IMR-90 (cell line): ENCODE measurements around the gene TMEM140.

Experiments used
- BHLHE40 ChIP-seq: fragments of 150-350 bp; IDR thresholded peaks from 2 replicates; pipeline ENCODE4 v1.6.1; 2016; ENCODE audit warnings: mild to moderate bottlenecking, low read depth, low read length
- CTCF ChIP-seq: conservative IDR thresholded peaks from 2 replicates; pipeline ENCODE4 v1.5.1; 2012; ENCODE audit warnings: mild to moderate bottlenecking, low read depth, low read length, improper control_type of control experiment
- FOS ChIP-seq: fragments of 150-350 bp; IDR thresholded peaks from 2 replicates; pipeline ENCODE4 v1.6.1; 2016; ENCODE audit warnings: low read depth, low read length
- MAFK ChIP-seq: IDR thresholded peaks from 2 replicates; pipeline ENCODE4 v1.6.1; 2012; ENCODE audit warnings: low read depth, low read length, improper control_type of control experiment
- MAZ ChIP-seq: IDR thresholded peaks from 2 replicates; pipeline ENCODE4 v1.6.1; 2012; ENCODE audit warnings: low read depth, mild to moderate bottlenecking, low read length, improper control_type of control experiment, moderate library complexity, borderline replicate concordance
- MXI1 ChIP-seq: IDR thresholded peaks from 2 replicates; pipeline ENCODE4 v1.6.1; 2012; ENCODE audit warnings: low read depth, mild to moderate bottlenecking, low read length, moderate library complexity, borderline replicate concordance
- POLR2A ChIP-seq: IDR thresholded peaks from 2 replicates; pipeline ENCODE4 v1.6.1; 2012; ENCODE audit warnings: mild to moderate bottlenecking, low read depth, low read length
- SMC3 ChIP-seq: fragments of 150-350 bp; IDR thresholded peaks from 2 replicates; pipeline ENCODE4 v1.6.1; 2016; ENCODE audit warnings: low read depth, mild to moderate bottlenecking, antibody characterized with exemption, low read length, moderate library complexity
- USF2 ChIP-seq: fragments of 150-350 bp; IDR thresholded peaks from 2 replicates; pipeline ENCODE4 v1.6.1; 2017; ENCODE audit warnings: mild to moderate bottlenecking, antibody characterized with exemption, low read length, low read depth

- no peak for TF ChIP-seq BHLHE40
- TF ChIP-seq SMC3, result no peak
- TF ChIP-seq CTCF, result no peak
- TF ChIP-seq POLR2A, result no peak
- no peak for TF ChIP-seq FOS
- TF ChIP-seq USF2, result no peak
- no peak for TF ChIP-seq MAFK
- TF ChIP-seq MXI1, result no peak
- no peak for TF ChIP-seq MAZ
Measured at GRCh38 chr7:135109976-135110375, 37.9 kb upstream of the TMEM140 start.
